ENCODE results near the gene DOCK1.

The DOCK1 gene

DNA sequence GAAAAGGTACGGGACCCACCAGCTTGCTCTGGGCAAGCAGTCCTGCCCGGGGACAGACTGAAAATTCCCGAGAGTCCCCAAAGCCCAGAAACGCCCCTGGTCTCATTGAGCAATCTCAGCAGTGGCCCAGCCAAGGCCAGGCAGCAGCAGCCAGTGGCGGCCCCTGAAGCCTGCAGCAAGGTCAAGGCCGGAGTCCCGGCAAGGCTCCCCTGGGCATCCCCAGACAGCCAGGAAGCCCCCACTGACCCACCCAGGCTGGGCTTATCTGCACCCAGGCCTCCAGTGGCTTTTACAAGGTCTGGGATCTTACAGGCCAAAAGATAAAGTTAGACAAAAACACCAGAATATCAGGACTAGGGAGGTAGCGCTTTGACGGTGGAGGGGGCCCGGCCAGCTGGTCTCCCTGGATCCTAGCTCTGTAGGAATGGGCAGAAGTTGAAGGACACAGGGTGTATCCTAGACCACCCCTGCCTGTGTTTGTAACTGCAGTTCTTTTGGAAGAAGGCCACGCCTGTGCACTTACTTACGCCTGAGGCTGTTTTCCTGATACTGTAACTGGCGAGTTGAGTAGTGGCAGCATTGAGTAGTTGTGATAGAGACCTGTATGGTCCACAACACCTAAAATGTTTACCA, 513.4 kb downstream of the DOCK1 start:
- no peaks in the 10 kb centered on the region for H3K4me1 ChIP-seq (ENCODE audit: control insufficient read depth, insufficient read depth, low read length)
- no peaks in the 10 kb centered on the region for H3K27me3 ChIP-seq (ENCODE audit: control insufficient read depth, insufficient read depth, low read length)
- H3K36me3 ChIP-seq (ENCODE audit: control insufficient read depth, insufficient read depth, low read length) = no peaks in the 10 kb centered on the region
- no peaks in the 10 kb centered on the region for H3K9me3 ChIP-seq (ENCODE audit: control insufficient read depth, low read length)
- no peak overlapping the region for H3K4me3 ChIP-seq (ENCODE audit: low read length)
- H3K9ac ChIP-seq (ENCODE audit: low read length) = no peak overlapping the region

DNA sequence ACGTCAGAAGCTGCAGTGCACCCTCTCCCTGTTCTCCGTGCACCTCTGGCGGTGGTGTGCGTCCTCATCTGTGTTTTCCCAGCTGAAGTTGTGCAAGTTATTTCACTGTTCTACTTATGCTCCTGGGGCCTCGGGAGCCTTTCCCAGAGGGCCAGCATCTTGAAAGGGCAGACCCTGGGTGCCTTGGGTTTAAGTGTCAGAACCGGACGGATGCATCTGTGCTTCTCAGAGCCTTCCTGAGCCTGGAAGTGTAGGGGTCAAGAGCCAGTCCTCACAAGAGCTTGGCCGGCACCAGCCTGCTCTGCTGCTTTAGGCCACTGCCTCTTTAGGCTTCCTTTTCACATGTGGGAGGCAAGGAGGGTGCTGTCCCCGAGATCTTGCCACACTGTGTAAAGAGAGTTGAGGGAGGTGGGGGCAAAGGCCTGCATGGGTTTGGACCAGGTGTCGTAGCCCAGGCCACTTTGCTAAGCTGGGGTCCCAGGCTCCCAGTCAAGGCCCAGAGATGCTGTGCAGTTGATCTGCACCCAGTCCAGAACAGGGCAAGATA, 515.0 kb downstream of the DOCK1 start:
- Histone ChIP-seq H3K9ac (ENCODE audit: low read length) (no peak overlapping the region), H3K4me3 (ENCODE audit: low read length) (no peak overlapping the region), H3K9me3 (ENCODE audit: control insufficient read depth, low read length) (no peaks in the 10 kb centered on the region), H3K36me3 (ENCODE audit: control insufficient read depth, insufficient read depth, low read length) (no peaks in the 10 kb centered on the region), H3K4me1 (ENCODE audit: control insufficient read depth, insufficient read depth, low read length) (no peaks in the 10 kb centered on the region), H3K27me3 (ENCODE audit: control insufficient read depth, insufficient read depth, low read length) (no peaks in the 10 kb centered on the region)

DNA sequence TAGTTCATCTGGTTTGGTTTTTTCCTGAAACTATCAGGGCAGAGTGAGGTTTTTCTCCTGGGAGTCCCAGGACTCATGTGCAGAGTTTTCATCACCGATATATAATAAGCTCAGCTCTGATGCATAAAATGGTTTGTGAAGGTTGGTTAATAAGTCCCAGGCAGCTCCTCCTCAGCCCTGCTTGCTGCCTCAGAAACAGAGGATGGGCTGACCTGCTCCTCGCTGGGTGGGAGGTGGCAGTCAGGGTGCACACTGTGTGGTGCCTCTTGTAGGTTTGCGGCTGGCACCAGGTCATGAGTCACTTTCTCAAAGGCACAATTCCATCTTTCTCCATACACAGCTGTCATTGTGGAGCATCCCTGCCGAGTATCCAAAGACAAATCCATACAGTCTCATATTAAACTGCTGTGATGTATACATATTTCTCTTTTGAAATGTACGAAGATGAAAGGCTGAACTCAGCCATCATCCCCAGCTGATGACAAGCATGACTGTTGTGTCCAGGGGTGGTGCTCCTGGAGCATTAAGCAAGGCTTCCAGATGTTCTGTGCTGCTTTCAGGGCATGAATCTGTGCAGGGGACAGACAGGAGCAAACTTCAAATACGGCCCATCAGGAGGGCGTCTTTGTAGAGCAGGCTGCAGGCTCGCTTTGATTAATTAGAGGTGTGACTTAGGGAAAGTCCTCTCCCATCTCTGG, 518.1 kb downstream of the DOCK1 start:
- Histone ChIP-seq H3K27me3 (ENCODE audit: control insufficient read depth, insufficient read depth, low read length) (no peaks in the 10 kb centered on the region), H3K4me3 (ENCODE audit: low read length) (no peak overlapping the region), H3K4me1 (ENCODE audit: control insufficient read depth, insufficient read depth, low read length) (no peaks in the 10 kb centered on the region), H3K9ac (ENCODE audit: low read length) (no peak overlapping the region), H3K9me3 (ENCODE audit: control insufficient read depth, low read length) (no peaks in the 10 kb centered on the region), H3K36me3 (ENCODE audit: control insufficient read depth, insufficient read depth, low read length) (no peaks in the 10 kb centered on the region)

DNA sequence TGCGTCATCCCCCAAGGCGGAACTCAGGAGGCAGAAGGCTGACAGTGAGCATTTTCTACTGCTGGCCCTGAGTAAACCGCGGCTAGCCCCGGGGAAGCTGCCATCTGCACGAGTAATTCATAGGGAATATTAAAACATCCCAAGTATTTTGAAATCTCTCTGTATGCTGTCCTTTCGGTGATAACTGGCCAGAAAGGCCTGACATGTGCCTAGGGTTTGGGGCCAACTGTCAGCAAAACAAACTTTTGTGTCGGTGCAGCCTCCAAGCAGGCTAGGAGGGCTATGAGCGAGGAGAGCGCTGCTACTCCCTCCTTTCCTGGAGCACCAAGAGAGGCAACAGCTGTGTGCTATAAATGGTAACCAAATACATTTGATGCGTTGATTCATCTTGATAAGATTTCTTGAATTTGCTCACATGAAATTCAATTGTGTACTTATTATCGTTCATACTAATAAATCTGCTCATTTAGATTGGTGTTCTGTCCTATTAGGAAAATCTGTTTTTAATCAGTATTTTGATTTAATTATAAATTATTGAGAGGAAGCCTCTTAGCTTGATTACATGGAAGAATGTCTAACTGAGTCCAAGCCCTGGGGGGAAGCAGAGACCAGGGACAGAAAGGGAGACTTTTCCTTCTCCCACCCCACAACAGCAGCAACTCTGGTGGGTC, 519.5 kb downstream of the DOCK1 start:
- Histone ChIP-seq H3K9ac (ENCODE audit: low read length) (no peak overlapping the region), H3K4me3 (ENCODE audit: low read length) (no peak overlapping the region), H3K9me3 (ENCODE audit: control insufficient read depth, low read length) (no peaks in the 10 kb centered on the region), H3K36me3 (ENCODE audit: control insufficient read depth, insufficient read depth, low read length) (no peaks in the 10 kb centered on the region), H3K27me3 (ENCODE audit: control insufficient read depth, insufficient read depth, low read length) (no peaks in the 10 kb centered on the region), H3K4me1 (ENCODE audit: control insufficient read depth, insufficient read depth, low read length) (no peaks in the 10 kb centered on the region)

DNA sequence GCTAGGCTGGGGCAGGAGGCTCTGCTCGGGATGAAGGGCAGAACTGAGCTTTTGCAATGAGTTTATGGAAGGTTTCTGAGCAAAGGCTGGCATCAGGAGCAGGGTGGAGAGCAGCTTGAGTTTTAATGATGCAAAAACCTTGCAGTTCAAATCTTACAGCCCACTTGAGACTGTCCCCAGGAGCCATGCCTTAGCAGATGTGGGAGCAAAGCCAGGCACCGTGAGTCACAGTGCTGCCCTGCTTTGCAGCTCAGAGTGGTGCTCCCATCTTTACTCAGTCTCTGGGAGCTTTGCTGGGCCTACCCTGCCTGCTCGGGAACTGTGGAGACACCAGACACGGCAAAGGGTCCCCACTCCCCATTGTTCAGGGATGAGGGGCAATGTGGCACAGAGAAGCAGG, 521.5 kb downstream of the DOCK1 start:
- Histone ChIP-seq H3K9me3 (ENCODE audit: control insufficient read depth, low read length) (no peaks in the 10 kb centered on the region), H3K4me3 (ENCODE audit: low read length) (no peak overlapping the region), H3K36me3 (ENCODE audit: control insufficient read depth, insufficient read depth, low read length) (no peaks in the 10 kb centered on the region), H3K27me3 (ENCODE audit: control insufficient read depth, insufficient read depth, low read length) (no peaks in the 10 kb centered on the region), H3K9ac (ENCODE audit: low read length) (no peak overlapping the region), H3K4me1 (ENCODE audit: control insufficient read depth, insufficient read depth, low read length) (no peaks in the 10 kb centered on the region)

DNA sequence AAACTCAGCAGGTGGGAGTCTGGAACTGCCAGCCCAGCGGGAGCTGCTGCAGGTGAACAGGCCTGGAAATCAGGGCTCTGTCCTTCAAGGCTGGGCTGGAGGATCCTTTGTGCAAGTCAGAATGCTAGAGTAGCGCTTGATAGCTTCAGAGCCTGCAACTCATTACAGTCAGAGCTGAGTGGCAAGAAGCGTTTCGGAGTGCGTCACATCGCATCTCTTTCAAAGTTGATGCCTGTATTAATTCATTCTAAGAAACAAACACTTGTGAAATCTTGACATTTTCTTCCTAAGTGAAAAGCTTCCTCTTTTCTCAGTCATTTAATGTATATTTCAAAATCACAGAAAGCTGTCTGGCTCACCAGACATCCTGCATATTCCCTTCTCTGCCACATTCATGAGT, 522.7 kb downstream of the DOCK1 start:
- H3K9ac ChIP-seq (ENCODE audit: low read length) = no peak overlapping the region

DNA sequence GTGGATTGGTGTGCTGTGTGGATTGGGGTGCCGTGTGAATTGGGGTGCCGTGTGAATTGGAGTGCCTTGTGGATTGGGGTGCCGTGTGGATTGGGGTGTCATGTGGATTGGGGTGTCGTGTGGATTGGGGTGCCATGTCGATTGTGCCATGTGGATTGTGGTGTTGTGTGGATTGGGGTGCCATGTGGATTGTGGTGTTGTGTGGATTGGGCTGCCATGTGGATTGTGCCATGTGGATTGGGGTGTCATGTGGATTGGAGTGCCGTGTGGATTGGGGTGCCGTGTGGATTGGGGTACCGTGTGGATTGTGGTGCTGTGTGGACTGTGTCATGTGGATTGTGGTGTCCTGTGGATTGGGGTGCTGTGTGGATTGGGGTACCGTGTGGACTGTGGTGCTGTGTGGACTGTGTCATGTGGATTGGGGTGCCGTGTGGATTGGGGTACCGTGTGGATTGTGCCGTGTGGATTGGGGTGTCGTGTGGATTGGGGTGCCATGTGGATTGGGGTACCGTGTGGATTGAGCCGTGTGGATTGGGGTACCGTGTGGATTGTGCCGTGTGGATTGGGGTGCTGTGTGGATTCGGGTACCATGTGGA, 523.3 kb downstream of the DOCK1 start:
- Histone ChIP-seq H3K27me3 (ENCODE audit: control insufficient read depth, insufficient read depth, low read length) (no peaks in the 10 kb centered on the region), H3K9me3 (ENCODE audit: control insufficient read depth, low read length) (no peaks in the 10 kb centered on the region), H3K4me3 (ENCODE audit: low read length) (no peak overlapping the region), H3K36me3 (ENCODE audit: control insufficient read depth, insufficient read depth, low read length) (no peaks in the 10 kb centered on the region), H3K9ac (ENCODE audit: low read length) (no peak overlapping the region), H3K4me1 (ENCODE audit: control insufficient read depth, insufficient read depth, low read length) (no peaks in the 10 kb centered on the region)

More for the DNA sequence above, 522.7 kb downstream of the DOCK1 start:
- no peaks in the 10 kb centered on the region for H3K4me1 ChIP-seq (ENCODE audit: control insufficient read depth, insufficient read depth, low read length)
- no peaks in the 10 kb centered on the region for H3K36me3 ChIP-seq (ENCODE audit: control insufficient read depth, insufficient read depth, low read length)
- no peaks in the 10 kb centered on the region for H3K27me3 ChIP-seq (ENCODE audit: control insufficient read depth, insufficient read depth, low read length)
- H3K9me3 ChIP-seq (ENCODE audit: control insufficient read depth, low read length) = no peaks in the 10 kb centered on the region
- no peak overlapping the region for H3K4me3 ChIP-seq (ENCODE audit: low read length)

DNA sequence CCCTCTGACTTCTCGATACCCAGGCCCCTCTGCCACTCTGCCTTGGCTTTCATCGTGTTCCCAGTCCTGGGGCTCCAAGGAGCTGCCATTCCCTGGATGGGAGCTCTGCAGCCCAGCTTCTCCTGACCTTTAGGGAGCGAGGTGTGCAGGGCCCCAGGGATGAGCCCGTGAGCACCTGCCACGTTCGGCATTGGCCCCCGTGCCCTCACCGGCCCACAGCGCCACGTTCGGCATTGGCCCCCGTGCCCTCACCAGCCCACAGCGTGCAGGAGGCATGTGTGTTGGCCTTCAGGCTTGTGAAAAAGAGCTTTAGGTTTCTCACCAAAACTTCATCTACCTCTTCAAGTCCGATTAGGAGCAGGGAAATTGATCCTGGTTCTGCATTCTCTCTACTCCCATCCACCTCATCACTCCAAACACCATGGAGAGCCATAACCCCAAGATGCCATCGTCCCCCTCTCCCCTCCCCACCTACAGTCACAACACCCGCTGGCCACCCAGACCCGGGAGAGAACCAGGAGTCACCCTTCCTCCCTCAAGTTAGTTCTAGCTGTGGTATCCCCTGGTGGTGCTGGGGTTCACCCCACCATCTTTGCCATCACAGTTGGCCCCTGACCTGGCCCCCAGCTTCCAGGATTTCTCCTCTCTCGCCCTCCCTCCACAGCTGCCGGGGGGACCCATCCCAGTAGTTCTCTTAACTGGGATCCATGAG, 524.5 kb downstream of the DOCK1 start:
- H3K27me3 ChIP-seq (ENCODE audit: control insufficient read depth, insufficient read depth, low read length) = no peaks in the 10 kb centered on the region
- H3K4me1 ChIP-seq (ENCODE audit: control insufficient read depth, insufficient read depth, low read length) = no peaks in the 10 kb centered on the region
- H3K9ac ChIP-seq (ENCODE audit: low read length) = no peak overlapping the region
- no peak overlapping the region for H3K4me3 ChIP-seq (ENCODE audit: low read length)
- no peaks in the 10 kb centered on the region for H3K36me3 ChIP-seq (ENCODE audit: control insufficient read depth, insufficient read depth, low read length)
- H3K9me3 ChIP-seq (ENCODE audit: control insufficient read depth, low read length) = no peaks in the 10 kb centered on the region

DNA sequence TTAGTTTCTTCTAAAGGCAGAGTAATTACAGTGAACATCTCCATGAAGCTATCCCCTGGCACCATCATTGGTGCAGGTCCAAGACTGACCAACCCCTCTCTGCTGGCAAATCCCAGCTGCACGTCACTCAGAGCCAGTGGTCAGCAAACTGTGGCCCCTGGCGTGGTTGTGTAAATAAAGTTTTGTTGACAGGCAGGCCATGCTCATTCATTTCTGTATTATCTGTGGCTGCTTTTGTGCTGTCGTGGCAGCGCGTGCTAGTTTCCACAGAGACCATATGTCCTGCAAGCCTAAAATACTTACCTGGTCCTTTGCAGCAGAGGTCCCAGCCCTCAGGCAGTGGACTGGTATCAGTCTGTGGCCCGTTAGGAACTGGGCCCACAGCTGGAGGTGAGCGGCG, 526.3 kb downstream of the DOCK1 start:
- Histone ChIP-seq H3K36me3 (ENCODE audit: control insufficient read depth, insufficient read depth, low read length) (no peaks in the 10 kb centered on the region), H3K4me1 (ENCODE audit: control insufficient read depth, insufficient read depth, low read length) (no peaks in the 10 kb centered on the region), H3K9me3 (ENCODE audit: control insufficient read depth, low read length) (no peaks in the 10 kb centered on the region), H3K4me3 (ENCODE audit: low read length) (no peak overlapping the region), H3K9ac (ENCODE audit: low read length) (no peak overlapping the region), H3K27me3 (ENCODE audit: control insufficient read depth, insufficient read depth, low read length) (no peaks in the 10 kb centered on the region)

DNA sequence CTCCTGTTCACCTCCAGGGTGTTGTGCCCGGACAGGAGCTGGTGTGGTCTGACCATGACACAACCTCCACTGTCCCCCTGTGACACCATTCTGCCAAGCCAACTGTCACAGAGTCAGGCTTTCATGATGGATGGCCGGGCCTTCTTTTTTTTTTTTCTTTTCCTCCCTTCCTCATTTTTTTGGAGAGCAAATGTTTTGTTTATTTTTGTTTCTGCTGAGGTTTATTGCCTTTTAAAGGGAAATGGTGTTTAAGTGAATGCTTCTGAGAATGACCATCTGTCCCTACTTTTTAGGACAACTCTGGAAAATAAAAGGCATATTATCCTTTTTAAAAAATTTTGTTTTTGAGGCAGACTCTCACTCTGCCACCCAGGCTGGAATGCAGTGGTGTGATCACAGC, 528.8 kb downstream of the DOCK1 start:
- H3K36me3 ChIP-seq (ENCODE audit: control insufficient read depth, insufficient read depth, low read length) = no peaks in the 10 kb centered on the region
- H3K9me3 ChIP-seq (ENCODE audit: control insufficient read depth, low read length) = no peaks in the 10 kb centered on the region
- H3K27me3 ChIP-seq (ENCODE audit: control insufficient read depth, insufficient read depth, low read length) = no peaks in the 10 kb centered on the region
- no peaks in the 10 kb centered on the region for H3K4me1 ChIP-seq (ENCODE audit: control insufficient read depth, insufficient read depth, low read length)
- no peak overlapping the region for H3K9ac ChIP-seq (ENCODE audit: low read length)
- H3K4me3 ChIP-seq (ENCODE audit: low read length) = no peak overlapping the region

DNA sequence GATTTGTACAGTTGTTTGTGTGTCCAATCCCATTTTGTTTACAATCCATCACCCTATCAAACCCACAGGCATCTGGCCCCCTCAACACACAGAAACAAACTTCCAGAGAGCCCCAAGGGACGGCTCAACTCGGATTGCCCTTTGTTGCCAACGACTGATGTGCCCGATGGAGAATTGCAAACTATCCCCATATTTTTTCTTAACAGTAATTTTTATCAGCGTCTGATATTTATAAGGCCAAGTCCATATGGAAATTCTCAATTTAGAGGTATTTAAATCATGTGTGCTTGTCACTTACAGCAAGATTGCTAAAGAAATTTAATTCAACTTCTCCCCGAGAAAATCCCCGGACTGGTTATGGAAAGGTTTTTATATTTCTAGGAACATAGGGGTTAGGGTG, 530.0 kb downstream of the DOCK1 start:
- Histone ChIP-seq H3K4me3 (ENCODE audit: low read length) (no peak overlapping the region), H3K4me1 (ENCODE audit: control insufficient read depth, insufficient read depth, low read length) (no peaks in the 10 kb centered on the region), H3K9me3 (ENCODE audit: control insufficient read depth, low read length) (no peaks in the 10 kb centered on the region), H3K9ac (ENCODE audit: low read length) (no peak overlapping the region), H3K36me3 (ENCODE audit: control insufficient read depth, insufficient read depth, low read length) (no peaks in the 10 kb centered on the region), H3K27me3 (ENCODE audit: control insufficient read depth, insufficient read depth, low read length) (no peaks in the 10 kb centered on the region)
